ENCODE results near the gene RENBP. TPM values are rescaled to one million over a fixed set of nuclear protein-coding genes. Genes with fewer than 3 reads are reported as not detected.
A peak's percentile ranks its signal among the peaks of the same experiment; 100 is the strongest.

RENBP gene
- total RNA-seq, 1 donor from 2014 or later = 18.9 TPM

DNA sequence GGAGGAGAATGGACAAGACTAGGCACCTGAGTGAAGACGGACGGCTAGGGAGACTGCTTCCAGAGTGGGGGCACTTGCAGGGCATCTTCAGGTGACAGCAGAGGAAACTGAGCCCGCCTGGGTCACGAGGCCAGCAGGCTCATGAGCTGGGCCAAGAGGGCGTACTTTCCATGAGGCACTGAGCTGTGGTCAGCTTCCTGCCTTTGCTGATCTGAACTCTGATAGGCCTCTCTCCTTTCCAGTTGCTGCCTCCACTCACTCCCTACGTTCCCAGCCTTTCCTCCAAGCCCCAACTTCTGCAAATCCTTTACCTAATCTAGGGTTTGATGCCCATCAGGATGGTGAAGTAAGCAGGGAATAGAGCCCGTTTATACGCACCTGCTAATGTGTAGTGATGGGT, 57.1 kb downstream of the RENBP start:
- no peaks in the 10 kb centered on the region for H3K36me3 Mint-ChIP-seq (ENCODE audit: unreplicated experiment)
- H3K9me3 Mint-ChIP-seq (ENCODE audit: unreplicated experiment) = no peaks in the 10 kb centered on the region
- H3K4me1 Mint-ChIP-seq (ENCODE audit: unreplicated experiment) = peaks cover 6% of the 10 kb centered on the region
- no peak overlapping the region for H3K4me3 Mint-ChIP-seq (ENCODE audit: unreplicated experiment)
- H3K27me3 Mint-ChIP-seq (ENCODE audit: unreplicated experiment) = peaks cover 9% of the 10 kb centered on the region
- DNase-seq (ENCODE audit: extremely low spot score, unreplicated experiment) = no peak
- TF ChIP-seq CTCF (IDR thresholded peaks at IDR 0.05) = no peak
- H3K27ac Mint-ChIP-seq (ENCODE audit: unreplicated experiment) = no peak overlapping the region

DNA sequence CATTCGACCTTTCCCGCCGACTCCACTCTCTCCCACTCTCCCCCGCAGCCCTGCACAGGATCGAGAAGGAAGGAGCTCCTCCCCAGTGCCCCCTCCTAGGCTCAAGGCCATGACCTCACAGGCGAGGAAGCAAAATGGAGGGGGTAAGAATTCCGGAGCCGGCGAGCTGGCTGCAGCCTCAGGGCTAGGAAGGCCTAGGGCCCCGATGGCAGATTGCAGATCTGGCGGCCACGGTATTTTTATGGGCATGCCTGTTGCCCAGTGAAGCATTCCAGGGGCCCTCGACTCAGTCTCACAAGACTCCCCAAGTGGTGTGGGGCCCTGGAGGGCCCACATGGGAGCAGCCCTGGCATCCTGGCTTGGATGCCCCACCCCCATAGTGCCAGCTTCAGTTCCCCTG, 57.5 kb downstream of the RENBP start:
- no peak overlapping the region for H3K27ac Mint-ChIP-seq (ENCODE audit: unreplicated experiment)
- H3K4me3 Mint-ChIP-seq (ENCODE audit: unreplicated experiment) = no peak overlapping the region
- H3K27me3 Mint-ChIP-seq (ENCODE audit: unreplicated experiment) = peaks cover 9% of the 10 kb centered on the region
- TF ChIP-seq CTCF (IDR thresholded peaks at IDR 0.05) = no peak
- no peak for DNase-seq (ENCODE audit: extremely low spot score, unreplicated experiment)
- H3K36me3 Mint-ChIP-seq (ENCODE audit: unreplicated experiment) = no peaks in the 10 kb centered on the region
- peaks cover 9% of the 10 kb centered on the region for H3K4me1 Mint-ChIP-seq (ENCODE audit: unreplicated experiment)
- no peaks in the 10 kb centered on the region for H3K9me3 Mint-ChIP-seq (ENCODE audit: unreplicated experiment)

- no peaks in the 10 kb centered on the region for H3K36me3 Mint-ChIP-seq (ENCODE audit: unreplicated experiment)
- no peaks in the 10 kb centered on the region for H3K9me3 Mint-ChIP-seq (ENCODE audit: unreplicated experiment)
- peaks cover 9% of the 10 kb centered on the region for H3K27me3 Mint-ChIP-seq (ENCODE audit: unreplicated experiment)
- peaks cover 9% of the 10 kb centered on the region for H3K4me1 Mint-ChIP-seq (ENCODE audit: unreplicated experiment)
- no peak for TF ChIP-seq CTCF (IDR thresholded peaks at IDR 0.05)
- no peak within 1 kb of the TSS for H3K27ac Mint-ChIP-seq (ENCODE audit: unreplicated experiment)
- DNase-seq (ENCODE audit: extremely low spot score, unreplicated experiment) = no peak
- peak within 1 kb of the TSS; percentile 52 for H3K4me3 Mint-ChIP-seq (ENCODE audit: unreplicated experiment)
Measured at GRCh38 chrX:153885968-153886903, 58.2 kb downstream of the RENBP start, which contains the start of gene L1CAM. Gene L1CAM, minus strand, starts transcription at chrX:153886173. Its CDS starts 10,337 bp downstream, at chrX:153875836.

Small RNA genes within 50 kb of the gene (microRNA-seq; reads per million reads assigned to microRNA genes)
- gene MIR3202-1 (ENCODE audit: unreplicated experiment) (not detected), gene MIR3202-2 (ENCODE audit: unreplicated experiment) (not detected)

Other genes with a start within 250 kb of the RENBP start
- 172 and 188 TPM in 2 replicates for gene BCAP31, start 220.3 kb downstream of the RENBP start, total RNA-seq
- 19.7 and 22.3 TPM in 2 replicates for gene ABCD1, start 219.8 kb downstream of the RENBP start, total RNA-seq
- 8.7 and 9.1 TPM in 2 replicates for gene PLXNB3, start 180.4 kb downstream of the RENBP start, total RNA-seq
- not detected in 2 replicates for gene SRPK3, start 163.6 kb downstream of the RENBP start, total RNA-seq
- gene IDH3G, start 150.3 kb downstream of the RENBP start, total RNA-seq = 63.5 and 64.8 TPM in 2 replicates
- gene SSR4, start 150.0 kb downstream of the RENBP start, total RNA-seq = 287 and 297 TPM in 2 replicates
- 23.9 and 26.6 TPM in 2 replicates for gene PDZD4, start 114.1 kb downstream of the RENBP start, total RNA-seq
- gene L1CAM, start 58.5 kb downstream of the RENBP start, total RNA-seq = 13.0 and 16.6 TPM in 2 replicates
- not detected in 2 replicates for gene AVPR2, start 40.0 kb downstream of the RENBP start, total RNA-seq
- 4.9 and 5.3 TPM in 2 replicates for gene ARHGAP4, start 18.4 kb downstream of the RENBP start, total RNA-seq
- 94.1 and 96.6 TPM in 2 replicates for gene NAA10, start 9.6 kb downstream of the RENBP start, total RNA-seq
- 73.7 and 74.8 TPM in 2 replicates for gene HCFC1, start 27.2 kb upstream of the RENBP start, total RNA-seq
- 19.2 and 19.3 TPM in 2 replicates for gene TMEM187, start 28.1 kb upstream of the RENBP start, total RNA-seq
- gene IRAK1, start 75.3 kb upstream of the RENBP start, total RNA-seq = 72.4 and 74.2 TPM in 2 replicates
- gene MECP2, start 153.1 kb upstream of the RENBP start, total RNA-seq = 43.7 and 44.6 TPM in 2 replicates
- not detected in 2 replicates for gene OPN1LW, start 199.6 kb upstream of the RENBP start, total RNA-seq
- gene OPN1MW, start 238.0 kb upstream of the RENBP start, total RNA-seq = not detected in 2 replicates

Data from osteocyte (in vitro differentiated cells).